ENCODE measurements around the gene PHKA2. TPM values are rescaled to one million over a fixed set of nuclear protein-coding genes. Genes with fewer than 3 reads are reported as not detected.
A peak's percentile ranks its signal among the peaks of the same experiment; 100 is the strongest.

PHKA2 gene
- total and polyA plus RNA-seq, 7 experiments from 2014 or later: 7.9 to 54.3 (median 40.8) TPM

- CTCF ChIA-PET: no interaction called here
Measured at GRCh38 chrX:18964026-18964425, 19.9 kb downstream of the PHKA2 start.

GRCh38 chrX:18962329-18962728 is 21.6 kb downstream of the PHKA2 start:
- intact Hi-C loops (cut with micrococcal nuclease): no loop called here
- Mint-ChIP-seq H3K27me3 (no peaks in the 10 kb centered on the region), H3K36me3 (peaks cover 0 to 3% (median 0%) of the 10 kb centered on the region in 5 donors), H3K4me1 (peaks cover 23 to 44% (median 30%) of the 10 kb centered on the region in 7 donors), H3K4me3 (no peak overlapping the region), H3K27ac (no peak overlapping the region), H3K9me3 (no peaks in the 10 kb centered on the region)
- ATAC-seq (no peak), DNase-seq (no peak)
- ChIA-PET POLR2A (no interaction called here), CTCF (no interaction called here)
- H3K4me1 ChIP-seq (ENCODE audit: control insufficient read depth in 2 of 2, insufficient read depth in 2 of 2, low read length in 2 of 2): no peaks in the 10 kb centered on the region
- H3K9me3 ChIP-seq (ENCODE audit: control insufficient read depth in 2 of 3, low read length in 3 of 3): no peaks in the 10 kb centered on the region
- no peaks in the 10 kb centered on the region for H3K27me3 ChIP-seq (ENCODE audit: control insufficient read depth in 2 of 2, insufficient read depth in 2 of 2, low read length in 2 of 2)
- no peak overlapping the region for H3K27ac ChIP-seq (ENCODE audit: low read depth, low read length)
- no peaks in the 10 kb centered on the region for H3K36me3 ChIP-seq (ENCODE audit: control insufficient read depth in 2 of 3, insufficient read depth in 3 of 3, low read length in 3 of 3)
- no peak overlapping the region for H3K4me3 ChIP-seq (ENCODE audit: low read length)

More at GRCh38 chrX:18964026-18964425, 19.9 kb downstream of the PHKA2 start:
- no peaks in the 10 kb centered on the region for H3K9me3 ChIP-seq (ENCODE audit: control insufficient read depth in 2 of 3, low read length in 3 of 3)
- H3K4me3 ChIP-seq (ENCODE audit: low read length): no peak overlapping the region
- no peaks in the 10 kb centered on the region for H3K36me3 ChIP-seq (ENCODE audit: control insufficient read depth in 2 of 3, insufficient read depth in 3 of 3, low read length in 3 of 3)
- H3K36me3 Mint-ChIP-seq: peaks cover 0 to 3% (median 0%) of the 10 kb centered on the region in 5 donors
- ATAC-seq (no peak), DNase-seq (no peak)
- H3K27me3 Mint-ChIP-seq: no peaks in the 10 kb centered on the region
- H3K4me1 Mint-ChIP-seq: peaks cover 23 to 42% (median 30%) of the 10 kb centered on the region in 7 donors
- intact Hi-C loops (cut with micrococcal nuclease): no loop called here
- H3K9me3 Mint-ChIP-seq: no peaks in the 10 kb centered on the region
- H3K27me3 ChIP-seq (ENCODE audit: control insufficient read depth in 2 of 2, insufficient read depth in 2 of 2, low read length in 2 of 2): no peaks in the 10 kb centered on the region
- H3K4me3 Mint-ChIP-seq: no peak overlapping the region
- H3K4me1 ChIP-seq (ENCODE audit: control insufficient read depth in 2 of 2, insufficient read depth in 2 of 2, low read length in 2 of 2): no peaks in the 10 kb centered on the region
- peak overlapping the region in 2 of 9 donors; percentile 53 to 69 for H3K27ac Mint-ChIP-seq
- no peak overlapping the region for H3K27ac ChIP-seq (ENCODE audit: low read depth, low read length)
- POLR2A ChIA-PET: interaction anchor here (0.6 kb wide), 1 partner anchor 575 kb away, joined by 3 read pairs; no protein-coding TSS in a partner anchor

GRCh38 chrX:18961686-18962085 is 22.2 kb downstream of the PHKA2 start:
- H3K4me1 Mint-ChIP-seq: peaks cover 23 to 44% (median 30%) of the 10 kb centered on the region in 7 donors
- H3K36me3 Mint-ChIP-seq: no peaks in the 10 kb centered on the region
- H3K4me3 ChIP-seq (ENCODE audit: low read length): no peak overlapping the region
- no peaks in the 10 kb centered on the region for H3K27me3 ChIP-seq (ENCODE audit: control insufficient read depth in 2 of 2, insufficient read depth in 2 of 2, low read length in 2 of 2)
- H3K27me3 Mint-ChIP-seq: no peaks in the 10 kb centered on the region
- no peaks in the 10 kb centered on the region for H3K4me1 ChIP-seq (ENCODE audit: control insufficient read depth in 2 of 2, insufficient read depth in 2 of 2, low read length in 2 of 2)
- no peak for DNase-seq
- no peak overlapping the region for H3K27ac ChIP-seq (ENCODE audit: low read depth, low read length)
- no peaks in the 10 kb centered on the region for H3K36me3 ChIP-seq (ENCODE audit: control insufficient read depth in 2 of 3, insufficient read depth in 3 of 3, low read length in 3 of 3)
- peak; percentile 51 for ATAC-seq
- H3K27ac Mint-ChIP-seq: no peak overlapping the region
- no peak overlapping the region for H3K4me3 Mint-ChIP-seq
- intact Hi-C loops (cut with micrococcal nuclease): no loop called here
- H3K9me3 Mint-ChIP-seq: no peaks in the 10 kb centered on the region
- POLR2A ChIA-PET: no interaction called here
- no peaks in the 10 kb centered on the region for H3K9me3 ChIP-seq (ENCODE audit: control insufficient read depth in 2 of 3, low read length in 3 of 3)
- CTCF ChIA-PET: no interaction called here

- ATAC-seq (peak; percentile 62), DNase-seq (no peak)
- Histone ChIP-seq H3K36me3 (ENCODE audit: control insufficient read depth in 2 of 3, insufficient read depth in 3 of 3, low read length in 3 of 3) (no peaks in the 10 kb centered on the region), H3K27ac (ENCODE audit: low read depth, low read length) (no peak overlapping the region), H3K4me1 (ENCODE audit: control insufficient read depth in 2 of 2, insufficient read depth in 2 of 2, low read length in 2 of 2) (no peaks in the 10 kb centered on the region), H3K4me3 (ENCODE audit: low read length) (no peak overlapping the region), H3K27me3 (ENCODE audit: control insufficient read depth in 2 of 2, insufficient read depth in 2 of 2, low read length in 2 of 2) (no peaks in the 10 kb centered on the region), H3K9me3 (ENCODE audit: control insufficient read depth in 2 of 3, low read length in 3 of 3) (no peaks in the 10 kb centered on the region)
- H3K27me3 Mint-ChIP-seq: no peaks in the 10 kb centered on the region
- POLR2A ChIA-PET: no interaction called here
- peaks cover 0 to 3% (median 0%) of the 10 kb centered on the region in 5 donors for H3K36me3 Mint-ChIP-seq
- H3K9me3 Mint-ChIP-seq: no peaks in the 10 kb centered on the region
- intact Hi-C loops (cut with micrococcal nuclease): no loop called here
- H3K4me1 Mint-ChIP-seq: peaks cover 9 to 31% (median 20%) of the 10 kb centered on the region in 7 donors
- CTCF ChIA-PET: no interaction called here
- no peak overlapping the region for H3K4me3 Mint-ChIP-seq
- no peak overlapping the region for H3K27ac Mint-ChIP-seq
Measured at GRCh38 chrX:18956303-18957032, 27.4 kb downstream of the PHKA2 start.

GRCh38 chrX:18955676-18956075 is 28.2 kb downstream of the PHKA2 start:
- peaks cover 0 to 8% (median 0%) of the 10 kb centered on the region in 5 donors for H3K36me3 Mint-ChIP-seq
- peaks cover 9 to 29% (median 19%) of the 10 kb centered on the region in 7 donors for H3K4me1 Mint-ChIP-seq
- H3K9me3 Mint-ChIP-seq: no peaks in the 10 kb centered on the region
- Histone ChIP-seq H3K27ac (ENCODE audit: low read depth, low read length) (no peak overlapping the region), H3K27me3 (ENCODE audit: control insufficient read depth in 2 of 2, insufficient read depth in 2 of 2, low read length in 2 of 2) (no peaks in the 10 kb centered on the region), H3K4me1 (ENCODE audit: control insufficient read depth in 2 of 2, insufficient read depth in 2 of 2, low read length in 2 of 2) (no peaks in the 10 kb centered on the region), H3K9me3 (ENCODE audit: control insufficient read depth in 2 of 3, low read length in 3 of 3) (no peaks in the 10 kb centered on the region), H3K4me3 (ENCODE audit: low read length) (no peak overlapping the region), H3K36me3 (ENCODE audit: control insufficient read depth in 2 of 3, insufficient read depth in 3 of 3, low read length in 3 of 3) (peaks cover 0 to 7% (median 0%) of the 10 kb centered on the region in 3 experiments)
- intact Hi-C loops (cut with micrococcal nuclease): loop anchor here in 1 of 2 donors (2.0 kb wide), 1 partner anchor 29 kb away; the partner anchor contains the start of gene PHKA2
- H3K4me3 Mint-ChIP-seq: no peak overlapping the region
- no peak overlapping the region for H3K27ac Mint-ChIP-seq
- no peaks in the 10 kb centered on the region for H3K27me3 Mint-ChIP-seq
- ATAC-seq: no peak
- no peak for DNase-seq
- ChIA-PET POLR2A (interaction anchor here (0.7 kb wide), 1 partner anchor 13 kb away, joined by 3 read pairs; no protein-coding TSS in a partner anchor), CTCF (interaction anchor here (0.6 kb wide), 1 partner anchor 72 kb away, joined by 6 read pairs; no protein-coding TSS in a partner anchor)

- H3K9me3 ChIP-seq (ENCODE audit: control insufficient read depth in 2 of 3, low read length in 3 of 3): no peaks in the 10 kb centered on the region
- Mint-ChIP-seq H3K9me3 (peaks cover 0 to 6% (median 0%) of the 10 kb centered on the region in 11 donors), H3K27me3 (no peaks in the 10 kb centered on the region), H3K36me3 (peaks cover 5 to 22% (median 8%) of the 10 kb centered on the region in 5 donors), H3K4me1 (peaks cover 4 to 13% (median 8%) of the 10 kb centered on the region in 7 donors), H3K27ac (no peak overlapping the region), H3K4me3 (no peak overlapping the region)
- ChIA-PET POLR2A (no interaction called here), CTCF (no interaction called here)
- H3K4me3 ChIP-seq (ENCODE audit: low read length): no peak overlapping the region
- H3K4me1 ChIP-seq (ENCODE audit: control insufficient read depth in 2 of 2, insufficient read depth in 2 of 2, low read length in 2 of 2): no peaks in the 10 kb centered on the region
- no peak overlapping the region for H3K27ac ChIP-seq (ENCODE audit: low read depth, low read length)
- no peak for ATAC-seq
- no peak for DNase-seq
- intact Hi-C loops (cut with micrococcal nuclease): no loop called here
- H3K27me3 ChIP-seq (ENCODE audit: control insufficient read depth in 2 of 2, insufficient read depth in 2 of 2, low read length in 2 of 2): no peaks in the 10 kb centered on the region
- peaks cover 0 to 10% (median 0%) of the 10 kb centered on the region in 3 experiments for H3K36me3 ChIP-seq (ENCODE audit: control insufficient read depth in 2 of 3, insufficient read depth in 3 of 3, low read length in 3 of 3)
Measured at GRCh38 chrX:18951032-18951431, 32.9 kb downstream of the PHKA2 start.

- CTCF ChIA-PET: interaction anchor here (0.7 kb wide), 1 partner anchor 359 kb away, joined by 3 read pairs; no protein-coding TSS in a partner anchor
Measured at GRCh38 chrX:18949944-18950301, 34.0 kb downstream of the PHKA2 start.

More at GRCh38 chrX:18949944-18950301, 34.0 kb downstream of the PHKA2 start:
- Mint-ChIP-seq H3K27me3 (no peaks in the 10 kb centered on the region), H3K4me3 (no peak overlapping the region), H3K4me1 (peaks cover 1 to 9% (median 5%) of the 10 kb centered on the region in 7 donors), H3K27ac (no peak overlapping the region), H3K9me3 (peaks cover 0 to 6% (median 0%) of the 10 kb centered on the region in 11 donors), H3K36me3 (peaks cover 5 to 22% (median 8%) of the 10 kb centered on the region in 5 donors)
- no peaks in the 10 kb centered on the region for H3K4me1 ChIP-seq (ENCODE audit: control insufficient read depth in 2 of 2, insufficient read depth in 2 of 2, low read length in 2 of 2)
- POLR2A ChIA-PET: no interaction called here
- H3K27me3 ChIP-seq (ENCODE audit: control insufficient read depth in 2 of 2, insufficient read depth in 2 of 2, low read length in 2 of 2): no peaks in the 10 kb centered on the region
- intact Hi-C loops (cut with micrococcal nuclease): no loop called here
- H3K4me3 ChIP-seq (ENCODE audit: low read length): no peak overlapping the region
- DNase-seq (no peak), ATAC-seq (no peak)
- H3K9me3 ChIP-seq (ENCODE audit: control insufficient read depth in 2 of 3, low read length in 3 of 3): no peaks in the 10 kb centered on the region
- no peak overlapping the region for H3K27ac ChIP-seq (ENCODE audit: low read depth, low read length)
- peaks cover 0 to 10% (median 0%) of the 10 kb centered on the region in 3 experiments for H3K36me3 ChIP-seq (ENCODE audit: control insufficient read depth in 2 of 3, insufficient read depth in 3 of 3, low read length in 3 of 3)

All from naive thymus-derived CD4-positive, alpha-beta T cell (primary cell).